ENCODE results near the gene KRTAP10-7. TPM values are rescaled to one million over a fixed set of nuclear protein-coding genes. Genes with fewer than 3 reads are reported as not detected.
"Not testable (repeated sequence)": the region's sequence is repeated elsewhere in the genome, so short reads cannot be mapped to it uniquely, and the experiment has no call there.

KRTAP10-7 gene
- total and polyA plus RNA-seq, 9 donors: not detected

GRCh38 chr21:44636209-44637017 lies 36.0 kb downstream of the KRTAP10-7 start:
- no peaks in the 10 kb centered on the region for H3K27me3 ChIP-seq (ENCODE audit: control insufficient read depth, insufficient read depth, low read length)
- 72% methylated on average over 13 of the region's 15 CpGs for WGBS (ENCODE audit: insufficient coverage)
- H3K4me1 ChIP-seq (ENCODE audit: control insufficient read depth, insufficient read depth, low read length): peaks cover 2% of the 10 kb centered on the region
- H3K9me3 ChIP-seq (replicated peaks; ENCODE audit: control insufficient read depth, low read depth, low read length): peaks cover 6% of the 10 kb centered on the region
- no peaks in the 10 kb centered on the region for H3K36me3 ChIP-seq (ENCODE audit: control insufficient read depth, insufficient read depth, low read length)
- no peak overlapping the region for H3K4me3 ChIP-seq (ENCODE audit: low read length)
- no peak overlapping the region for H3K27ac ChIP-seq (ENCODE audit: low read length)
- DNase-seq: no peak

GRCh38 chr21:44637018-44637850 lies 36.8 kb downstream of the KRTAP10-7 start, which contains the start of gene KRTAP10-10:
TSS of gene KRTAP10-10 (plus strand) at chr21:44637356. CDS start at chr21:44637418, 62 bp downstream.
- 61% methylated on average over 15 of the region's 21 CpGs for WGBS (ENCODE audit: insufficient coverage)
- H3K4me1 ChIP-seq (ENCODE audit: control insufficient read depth, insufficient read depth, low read length): peaks cover 2% of the 10 kb centered on the region
- H3K4me3 ChIP-seq (ENCODE audit: low read length): no peak within 1 kb of the TSS
- H3K27ac ChIP-seq (ENCODE audit: low read length): no peak within 1 kb of the TSS
- DNase-seq: no peak
- H3K27me3 ChIP-seq (ENCODE audit: control insufficient read depth, insufficient read depth, low read length): no peaks in the 10 kb centered on the region
- H3K36me3 ChIP-seq (ENCODE audit: control insufficient read depth, insufficient read depth, low read length): no peaks in the 10 kb centered on the region
- peaks cover 2% of the 10 kb centered on the region for H3K9me3 ChIP-seq (replicated peaks; ENCODE audit: control insufficient read depth, low read depth, low read length)

GRCh38 chr21:44637851-44638348 lies 37.5 kb downstream of the KRTAP10-7 start:
- H3K4me3 ChIP-seq (ENCODE audit: low read length); H3K36me3 ChIP-seq (ENCODE audit: control insufficient read depth, insufficient read depth, low read length); DNase-seq; H3K27ac ChIP-seq (ENCODE audit: low read length); H3K27me3 ChIP-seq (ENCODE audit: control insufficient read depth, insufficient read depth, low read length); H3K9me3 ChIP-seq (replicated peaks; ENCODE audit: control insufficient read depth, low read depth, low read length); H3K4me1 ChIP-seq (ENCODE audit: control insufficient read depth, insufficient read depth, low read length): not testable (repeated sequence)
- 57% methylated on average over 3 of the region's 12 CpGs for WGBS (ENCODE audit: insufficient coverage)

- not testable (repeated sequence) for H3K9me3 ChIP-seq (replicated peaks; ENCODE audit: control insufficient read depth, low read depth, low read length); H3K4me1 ChIP-seq (ENCODE audit: control insufficient read depth, insufficient read depth, low read length); DNase-seq; H3K27me3 ChIP-seq (ENCODE audit: control insufficient read depth, insufficient read depth, low read length); H3K4me3 ChIP-seq (ENCODE audit: low read length); H3K36me3 ChIP-seq (ENCODE audit: control insufficient read depth, insufficient read depth, low read length); H3K27ac ChIP-seq (ENCODE audit: low read length)
- WGBS (ENCODE audit: insufficient coverage): 89% methylated on average over 13 of the region's 21 CpGs
Measured at GRCh38 chr21:44638506-44639330, 38.3 kb downstream of the KRTAP10-7 start.

- WGBS (ENCODE audit: insufficient coverage): 79% methylated on average over 12 of the region's 12 CpGs
- no peak for DNase-seq
- no peaks in the 10 kb centered on the region for H3K36me3 ChIP-seq (ENCODE audit: control insufficient read depth, insufficient read depth, low read length)
- peaks cover 2% of the 10 kb centered on the region for H3K4me1 ChIP-seq (ENCODE audit: control insufficient read depth, insufficient read depth, low read length)
- H3K27me3 ChIP-seq (ENCODE audit: control insufficient read depth, insufficient read depth, low read length): no peaks in the 10 kb centered on the region
- H3K4me3 ChIP-seq (ENCODE audit: low read length): no peak overlapping the region
- peaks cover 7% of the 10 kb centered on the region for H3K9me3 ChIP-seq (replicated peaks; ENCODE audit: control insufficient read depth, low read depth, low read length)
- H3K27ac ChIP-seq (ENCODE audit: low read length): no peak overlapping the region
Measured at GRCh38 chr21:44639331-44639655, 38.9 kb downstream of the KRTAP10-7 start.

GRCh38 chr21:44640761-44641160 lies 40.4 kb downstream of the KRTAP10-7 start:
- Histone ChIP-seq H3K27me3 (ENCODE audit: control insufficient read depth, insufficient read depth, low read length) (no peaks in the 10 kb centered on the region), H3K36me3 (ENCODE audit: control insufficient read depth, insufficient read depth, low read length) (no peaks in the 10 kb centered on the region), H3K9me3 (replicated peaks; ENCODE audit: control insufficient read depth, low read depth, low read length) (peaks cover 9% of the 10 kb centered on the region), H3K4me1 (ENCODE audit: control insufficient read depth, insufficient read depth, low read length) (peaks cover 2% of the 10 kb centered on the region), H3K4me3 (ENCODE audit: low read length) (no peak overlapping the region), H3K27ac (ENCODE audit: low read length) (no peak overlapping the region)
- no peak for DNase-seq
- 88% methylated on average over 3 of the region's 5 CpGs for WGBS (ENCODE audit: insufficient coverage)

- peaks cover 9% of the 10 kb centered on the region for H3K9me3 ChIP-seq (replicated peaks; ENCODE audit: control insufficient read depth, low read depth, low read length)
- H3K36me3 ChIP-seq (ENCODE audit: control insufficient read depth, insufficient read depth, low read length): no peaks in the 10 kb centered on the region
- 85% methylated on average over 12 of the region's 14 CpGs for WGBS (ENCODE audit: insufficient coverage)
- H3K4me3 ChIP-seq (ENCODE audit: low read length): no peak overlapping the region
- no peak overlapping the region for H3K27ac ChIP-seq (ENCODE audit: low read length)
- DNase-seq: no peak
- H3K4me1 ChIP-seq (ENCODE audit: control insufficient read depth, insufficient read depth, low read length): peaks cover 2% of the 10 kb centered on the region
- H3K27me3 ChIP-seq (ENCODE audit: control insufficient read depth, insufficient read depth, low read length): no peaks in the 10 kb centered on the region
Measured at GRCh38 chr21:44643741-44644310, 43.4 kb downstream of the KRTAP10-7 start.

- Histone ChIP-seq H3K4me3 (ENCODE audit: low read length) (no peak overlapping the region), H3K4me1 (ENCODE audit: control insufficient read depth, insufficient read depth, low read length) (peaks cover 2% of the 10 kb centered on the region), H3K27ac (ENCODE audit: low read length) (no peak overlapping the region), H3K36me3 (ENCODE audit: control insufficient read depth, insufficient read depth, low read length) (no peaks in the 10 kb centered on the region), H3K27me3 (ENCODE audit: control insufficient read depth, insufficient read depth, low read length) (no peaks in the 10 kb centered on the region), H3K9me3 (replicated peaks; ENCODE audit: control insufficient read depth, low read depth, low read length) (peaks cover 9% of the 10 kb centered on the region)
- no peak for DNase-seq
- WGBS (ENCODE audit: insufficient coverage): no CpG with 5 or more reads among the region's 2 CpGs
Measured at GRCh38 chr21:44644878-44645277, 44.5 kb downstream of the KRTAP10-7 start.

GRCh38 chr21:44646366-44647221 lies 46.2 kb downstream of the KRTAP10-7 start, which contains the start of gene KRTAP10-11:
TSS of gene KRTAP10-11 (plus strand) at chr21:44646414. CDS start at chr21:44646459, 45 bp downstream.
- WGBS (ENCODE audit: insufficient coverage): 75% methylated on average over 21 of the region's 21 CpGs

More at GRCh38 chr21:44646366-44647221, 46.2 kb downstream of the KRTAP10-7 start, which contains the start of gene KRTAP10-11:
- H3K27ac ChIP-seq (ENCODE audit: low read length); H3K9me3 ChIP-seq (replicated peaks; ENCODE audit: control insufficient read depth, low read depth, low read length); H3K36me3 ChIP-seq (ENCODE audit: control insufficient read depth, insufficient read depth, low read length); H3K27me3 ChIP-seq (ENCODE audit: control insufficient read depth, insufficient read depth, low read length); H3K4me3 ChIP-seq (ENCODE audit: low read length); DNase-seq; H3K4me1 ChIP-seq (ENCODE audit: control insufficient read depth, insufficient read depth, low read length): not testable (repeated sequence)

Measured in muscle of leg (tissue), 11 donors.